HG02763 (cell line): ENCODE data around the gene METTL25B.

Source experiments
- ATAC-seq: cut with Tn5 transposase; IDR thresholded peaks from one replicate; pipeline ENCODE4 v1.9.1; 2021; ENCODE audit warnings: mild to moderate bottlenecking, moderate library complexity; ENCODE audit not compliant: unreplicated experiment

The METTL25B gene

DNA sequence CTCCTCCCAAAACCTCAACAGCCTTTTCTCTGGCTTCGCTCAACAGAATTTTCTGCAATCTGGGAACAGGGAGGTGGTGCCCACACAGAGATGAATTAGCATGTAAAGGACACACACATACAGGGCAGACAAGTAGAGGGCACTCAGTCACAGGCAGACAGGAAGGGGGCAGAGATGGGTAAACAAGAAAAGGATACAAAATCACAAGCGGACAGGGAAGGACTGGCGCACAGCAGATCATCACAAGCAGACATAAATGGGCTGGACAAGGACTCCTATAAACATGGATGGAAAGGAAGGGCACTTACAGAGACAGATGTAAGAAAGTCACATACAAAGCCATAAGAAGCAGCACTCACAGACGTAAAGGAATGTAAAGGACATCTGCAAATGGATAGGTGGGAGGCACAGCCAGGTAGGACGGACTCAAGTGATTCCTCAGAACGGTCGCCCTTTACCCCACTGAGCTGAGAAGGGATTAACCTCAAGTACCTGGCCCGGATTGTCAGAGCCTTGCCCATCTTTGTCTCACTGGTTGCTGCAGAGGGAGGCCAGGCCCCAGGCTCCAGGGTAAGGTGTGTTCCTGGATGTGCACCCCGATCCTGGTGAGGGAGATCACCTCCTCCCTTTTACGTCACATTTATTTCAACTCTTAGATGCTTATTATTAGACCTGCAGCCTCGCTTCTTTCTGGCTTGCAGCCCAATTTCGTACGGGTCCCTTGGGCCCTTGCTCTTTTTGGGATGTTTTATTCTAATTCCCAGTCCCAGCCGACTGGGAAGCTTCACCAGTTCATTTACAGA lies 38.2 kb downstream of the METTL25B start:
- no peak for ATAC-seq

DNA sequence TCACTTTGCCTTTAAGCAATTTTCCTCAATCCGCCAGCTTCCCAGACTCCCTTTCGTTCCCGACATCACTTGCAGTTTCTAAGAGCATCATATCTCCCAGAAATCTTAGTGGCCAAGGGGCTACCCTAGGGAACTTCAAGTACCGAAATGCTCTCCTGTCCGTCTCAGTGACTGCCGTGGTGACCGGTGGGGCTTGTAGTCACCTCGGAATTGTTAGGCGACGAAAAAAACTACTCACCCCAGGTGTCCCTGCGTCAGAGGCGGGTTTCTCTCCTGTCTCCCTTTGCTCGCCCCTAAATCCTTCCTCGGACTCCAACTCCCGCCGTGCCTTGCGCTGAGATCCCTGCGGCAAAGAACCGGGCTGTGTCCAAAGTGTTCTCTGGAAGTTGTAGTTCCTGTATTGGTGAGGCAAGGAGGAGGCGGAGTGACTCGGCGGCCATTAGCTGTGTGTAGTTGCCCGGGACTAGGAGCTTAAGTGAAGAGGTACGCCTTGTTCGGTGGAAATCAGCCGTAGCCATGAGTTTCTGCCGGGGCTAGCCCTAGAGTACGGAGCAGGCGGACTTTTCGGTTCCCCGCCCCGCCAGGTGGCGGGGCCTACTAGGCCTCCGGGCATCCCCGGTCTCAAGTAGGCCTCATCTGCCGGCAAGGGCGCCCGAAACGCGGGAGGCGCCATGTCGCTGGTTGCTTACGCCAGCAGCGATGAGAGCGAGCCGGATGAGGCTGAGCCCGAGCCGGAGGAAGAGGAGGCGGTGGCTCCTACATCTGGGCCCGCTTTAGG lies 39.0 kb downstream of the METTL25B start, which contains the start of gene PRCC:
PRCC (plus strand) TSS at position 435 of the 778 bp plus-strand sequence; CDS start at position 672, 237 bp downstream.
- ATAC-seq: peak; percentile 91

DNA sequence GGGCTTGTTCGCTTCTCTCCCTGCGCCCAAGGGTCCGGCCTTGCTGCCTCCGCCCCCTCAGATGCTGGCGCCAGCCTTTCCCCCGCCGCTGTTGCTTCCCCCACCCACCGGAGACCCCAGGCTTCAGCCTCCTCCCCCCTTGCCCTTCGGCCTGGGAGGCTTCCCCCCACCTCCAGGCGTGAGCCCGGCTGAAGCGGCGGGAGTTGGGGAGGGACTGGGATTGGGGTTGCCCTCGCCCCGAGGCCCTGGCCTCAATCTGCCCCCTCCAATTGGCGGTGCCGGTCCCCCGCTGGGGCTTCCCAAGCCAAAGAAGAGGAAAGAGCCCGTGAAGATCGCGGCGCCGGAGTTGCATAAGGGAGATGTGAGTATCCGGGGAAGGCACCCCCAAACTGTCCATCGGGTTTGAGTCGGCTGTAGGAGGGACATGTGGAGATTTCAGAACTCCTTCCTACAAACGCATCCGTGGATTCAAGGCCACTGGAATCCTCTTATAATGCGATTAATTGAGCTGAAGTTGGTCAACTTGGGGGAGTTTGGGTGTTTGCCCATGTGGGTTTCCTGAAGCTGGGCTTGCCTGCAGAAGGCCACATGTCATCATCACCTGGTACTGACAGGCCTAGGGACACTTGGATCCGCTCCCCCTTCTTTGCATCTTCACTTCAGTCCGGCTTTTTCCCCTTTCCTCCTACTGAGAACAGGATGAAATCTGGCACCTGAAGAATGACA lies 39.8 kb downstream of the METTL25B start:
- no peak for ATAC-seq

DNA sequence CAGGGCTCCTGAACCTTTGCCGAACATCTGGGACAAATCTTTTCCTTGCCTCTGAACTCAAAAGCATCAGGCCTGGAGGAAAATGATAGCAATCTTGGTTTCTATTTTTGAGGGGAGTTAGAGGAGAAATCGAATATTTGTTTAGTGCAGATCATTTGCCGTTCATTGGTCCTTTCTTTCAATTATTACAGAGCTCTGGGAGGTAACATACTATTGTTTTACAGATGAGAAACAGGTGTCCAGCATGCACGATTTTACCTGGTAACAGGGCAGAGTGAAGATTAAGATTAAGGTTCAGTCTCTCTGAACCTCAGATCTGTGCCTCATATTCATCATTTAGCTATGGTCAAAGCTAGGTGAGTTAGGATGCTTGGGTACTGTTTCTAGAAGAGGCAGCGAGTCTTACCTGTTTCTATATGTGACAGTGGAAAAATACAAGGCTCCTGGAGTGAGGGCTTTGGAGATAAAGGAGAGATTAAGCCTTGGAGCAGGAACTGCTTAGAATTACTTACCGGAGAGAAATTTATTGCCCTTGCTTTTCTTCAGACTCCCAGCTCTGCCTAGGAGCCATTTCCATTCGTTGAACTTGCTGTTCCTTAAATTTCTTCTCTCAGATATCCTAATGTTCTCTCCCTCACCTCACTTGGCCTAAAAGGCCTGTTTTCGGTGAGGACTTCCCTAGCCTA lies 40.5 kb downstream of the METTL25B start:
- ATAC-seq: no peak

DNA sequence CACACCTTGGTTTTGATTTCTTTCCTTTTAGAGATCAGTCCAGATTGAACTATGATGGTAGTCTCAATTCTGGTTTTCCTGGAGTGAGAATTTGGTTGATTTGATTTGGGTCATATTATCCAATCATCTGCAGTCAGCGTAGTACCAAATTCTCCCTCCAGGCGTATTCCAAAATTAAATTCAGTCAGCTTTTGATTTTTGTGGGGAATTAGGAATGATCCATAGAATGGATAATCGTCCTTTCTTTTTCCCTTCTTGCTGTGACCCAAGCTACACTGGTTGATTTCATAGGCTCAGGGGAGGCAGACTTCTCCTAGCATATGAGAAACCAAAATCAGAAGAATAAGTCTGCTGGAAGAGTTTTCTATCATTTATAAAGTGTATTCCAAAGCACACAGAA lies 44.0 kb downstream of the METTL25B start:
- no peak for ATAC-seq

DNA sequence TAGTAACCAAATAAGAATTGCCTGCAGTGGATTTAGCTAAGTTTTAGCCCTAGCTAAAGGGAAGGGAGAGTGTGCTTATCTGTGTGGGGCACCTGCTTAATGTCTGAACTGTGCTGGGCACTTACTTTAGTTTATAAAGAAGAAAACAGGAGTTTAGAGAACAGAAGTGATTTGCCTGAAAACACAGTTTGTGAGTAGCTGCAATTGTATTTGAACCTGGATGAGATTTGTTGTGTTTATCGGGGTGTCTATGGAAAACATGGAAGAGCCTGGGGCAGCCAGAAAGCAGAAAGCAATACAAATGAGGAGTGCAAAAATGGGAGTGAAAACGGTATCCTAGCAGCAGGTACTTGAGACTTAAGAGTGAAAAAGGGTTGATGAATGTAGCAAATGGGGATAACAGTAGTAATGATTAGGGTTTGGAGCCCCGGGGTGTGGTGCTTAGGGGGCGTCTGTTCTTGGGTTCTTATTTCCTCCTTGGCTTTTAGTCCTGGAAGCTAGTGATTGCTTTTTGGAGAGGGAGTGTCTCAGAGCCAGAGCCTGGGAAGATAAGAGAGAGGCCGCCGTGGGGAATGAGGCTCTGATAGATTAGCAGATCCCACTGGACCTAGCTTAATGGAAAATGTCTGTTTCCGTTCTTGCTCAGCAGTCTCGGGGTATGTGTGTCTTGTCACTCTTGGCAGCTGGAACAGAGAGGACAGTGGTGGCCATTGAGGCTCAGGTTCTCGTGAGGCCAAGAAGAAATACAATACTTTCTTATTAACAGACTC lies 44.6 kb downstream of the METTL25B start:
- ATAC-seq: no peak

DNA sequence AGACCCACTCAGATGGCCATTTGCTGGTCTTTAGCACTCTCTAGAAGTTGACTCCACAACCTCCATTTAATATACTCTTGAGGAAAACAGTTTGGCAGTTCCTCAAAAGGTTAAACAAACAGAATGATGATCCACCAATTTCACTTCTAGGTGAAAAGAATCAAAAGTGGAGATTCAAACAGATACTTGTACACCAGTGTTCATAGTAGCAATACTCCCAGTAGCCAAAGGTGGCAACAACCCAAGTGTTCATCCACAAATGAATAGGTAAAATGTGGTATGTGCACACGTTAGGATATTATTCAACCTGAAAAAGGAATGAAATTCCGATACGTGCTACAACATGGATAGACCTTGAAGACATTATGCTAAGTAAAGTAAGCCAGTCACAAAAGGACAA lies 45.3 kb downstream of the METTL25B start:
- ATAC-seq: no peak

DNA sequence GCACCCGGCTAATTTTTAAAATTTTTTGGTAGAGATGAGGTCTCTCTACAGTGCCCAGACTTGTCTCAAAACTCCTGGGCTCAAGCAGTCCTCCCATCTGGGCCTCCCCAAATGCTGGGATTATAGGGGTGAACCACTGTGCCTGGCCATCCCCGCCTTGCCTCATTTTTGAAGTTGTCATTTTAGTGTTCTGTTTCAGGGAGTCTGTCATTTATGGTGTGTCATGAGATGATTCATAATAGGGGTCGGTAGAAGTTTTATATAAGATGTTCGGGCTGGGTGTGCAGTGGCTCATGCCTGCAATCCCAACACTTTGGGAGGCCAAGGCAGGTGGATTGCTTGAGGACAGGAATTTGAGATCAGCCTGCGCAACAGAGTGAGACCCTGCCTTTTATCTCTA lies 47.5 kb downstream of the METTL25B start:
- no peak for ATAC-seq

DNA sequence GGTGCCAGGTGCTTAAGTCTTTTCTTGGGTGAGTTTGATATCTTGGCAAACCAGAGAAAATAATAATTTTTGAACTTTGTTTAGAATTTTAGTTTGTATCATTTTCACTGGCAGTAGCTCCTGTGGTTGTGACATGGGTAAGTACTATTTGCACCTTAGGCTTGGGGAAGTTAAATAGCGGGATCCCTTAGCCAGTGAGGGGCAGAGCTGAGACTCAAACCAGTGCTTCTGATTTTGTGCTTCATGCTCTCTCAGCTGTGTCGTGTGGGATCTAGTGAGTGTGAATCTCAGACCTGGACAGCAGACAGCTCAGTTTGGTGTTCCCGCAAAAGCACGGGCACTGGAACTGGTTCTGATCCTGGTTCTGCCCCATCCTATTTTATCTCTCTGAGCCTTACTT lies 48.7 kb downstream of the METTL25B start:
- no peak for ATAC-seq

DNA sequence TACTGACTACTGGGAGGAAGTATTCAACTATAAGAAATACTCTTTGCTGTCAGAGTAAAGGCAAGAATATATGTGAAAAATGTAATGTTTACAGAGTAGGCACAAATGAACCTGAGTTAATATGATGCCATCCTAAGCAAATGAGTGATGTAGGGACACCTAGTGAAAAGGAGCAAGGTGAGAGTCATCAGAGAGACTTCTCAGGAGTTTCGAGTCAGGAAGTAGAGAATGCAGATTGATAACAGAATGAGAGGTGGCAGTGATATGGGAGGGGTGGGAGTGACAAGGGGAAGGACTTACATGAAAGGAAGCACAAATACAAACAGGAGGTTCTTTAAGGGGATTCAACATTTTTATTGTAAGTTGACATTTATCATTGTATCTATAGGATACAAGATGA lies 49.3 kb downstream of the METTL25B start:
- ATAC-seq: no peak

DNA sequence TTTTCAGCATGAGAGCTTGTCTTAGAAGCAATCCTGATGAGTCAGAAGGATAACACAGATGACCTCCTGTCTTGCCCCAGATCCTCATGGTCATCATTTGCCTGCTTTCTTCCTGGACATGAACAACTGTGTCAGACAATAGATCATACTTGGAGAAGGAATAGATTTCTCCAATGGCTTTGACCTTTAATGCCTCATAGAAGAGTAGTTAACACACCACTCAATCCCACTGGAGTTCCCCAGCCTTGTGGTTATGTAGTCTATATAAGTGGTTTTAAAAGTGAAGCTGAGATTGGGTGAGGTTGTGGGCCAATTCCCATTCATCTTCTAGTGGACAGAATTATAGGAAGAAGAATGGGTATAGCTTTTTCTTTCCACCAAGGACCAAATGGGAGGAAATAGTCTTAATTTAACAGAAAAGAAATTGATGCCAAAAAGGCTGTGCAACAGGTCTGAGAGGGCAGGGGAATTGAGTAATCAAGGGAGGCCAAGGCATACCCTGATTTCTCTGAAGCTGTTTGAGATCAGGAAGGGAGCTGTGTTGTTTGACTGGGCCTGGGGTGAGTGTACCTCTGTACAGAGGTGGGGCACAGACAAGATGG lies 53.4 kb downstream of the METTL25B start:
- ATAC-seq: no peak

DNA sequence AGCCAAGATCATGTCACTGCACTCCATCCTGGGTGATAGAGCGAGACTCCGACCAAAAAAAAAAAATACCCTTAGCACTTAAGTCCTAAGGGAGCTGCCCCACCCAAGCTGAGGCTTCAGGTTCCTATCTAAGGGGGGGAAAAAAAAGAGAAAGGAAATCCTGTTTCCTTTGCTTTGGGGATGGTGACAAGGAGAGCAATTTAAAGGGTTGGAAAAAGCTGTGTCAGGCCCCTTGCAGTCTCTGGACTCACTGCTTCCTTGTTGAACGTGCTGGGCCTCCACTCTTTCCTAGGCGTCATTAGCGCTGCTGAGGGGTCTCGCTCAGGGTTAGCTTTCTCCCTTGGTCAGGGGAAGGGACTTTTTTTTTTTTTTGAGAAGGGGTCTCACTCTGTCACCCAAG lies 57.2 kb downstream of the METTL25B start:
- ATAC-seq: no peak
